ENCODE data around the gene GAL3ST2.
"Not testable (repeated sequence)": the region's sequence is repeated elsewhere in the genome, so short reads cannot be mapped to it uniquely, and the experiment has no call there.

GAL3ST2 gene

GRCh38 chr2:241795021-241795999 is 18.7 kb downstream of the GAL3ST2 start:
- no peak for DNase-seq (ENCODE audit: low spot score)

- DNase-seq (ENCODE audit: low spot score) = no peak
These were observed 19.6 kb downstream of the GAL3ST2 start for GRCh38 chr2:241796209-241796608.

GRCh38 chr2:241796610-241797138 is 20.1 kb downstream of the GAL3ST2 start:
- DNase-seq (ENCODE audit: low spot score) = no peak

GRCh38 chr2:241797441-241798080 is 20.9 kb downstream of the GAL3ST2 start:
- peak; percentile 15 for DNase-seq (ENCODE audit: low spot score)

GRCh38 chr2:241798081-241798630 is 21.5 kb downstream of the GAL3ST2 start:
- peak; percentile 11 for DNase-seq (ENCODE audit: low spot score)

GRCh38 chr2:241798631-241799521 is 22.3 kb downstream of the GAL3ST2 start:
- peak; percentile 6 for DNase-seq (ENCODE audit: low spot score)

GRCh38 chr2:241799522-241800197 is 23.0 kb downstream of the GAL3ST2 start:
- peak; percentile 5 for DNase-seq (ENCODE audit: low spot score)

GRCh38 chr2:241800198-241800903 is 23.7 kb downstream of the GAL3ST2 start:
- DNase-seq (ENCODE audit: low spot score) = not testable (repeated sequence)

GRCh38 chr2:241801611-241802420 is 25.2 kb downstream of the GAL3ST2 start:
- DNase-seq (ENCODE audit: low spot score) = peak; percentile 8

- DNase-seq (ENCODE audit: low spot score) = peak; percentile 4
These were observed 26.0 kb downstream of the GAL3ST2 start for GRCh38 chr2:241802421-241803318.

- DNase-seq (ENCODE audit: low spot score) = peak; percentile 42
These were observed 27.0 kb downstream of the GAL3ST2 start for GRCh38 chr2:241803387-241804325.

GRCh38 chr2:241804326-241805229 is 28.0 kb downstream of the GAL3ST2 start:
- peak; percentile 59 for DNase-seq (ENCODE audit: low spot score)

- DNase-seq (ENCODE audit: low spot score) = not testable (repeated sequence)
These were observed 29.6 kb downstream of the GAL3ST2 start for GRCh38 chr2:241806217-241806616.

- DNase-seq (ENCODE audit: low spot score) = peak; percentile 14
These were observed 31.6 kb downstream of the GAL3ST2 start for GRCh38 chr2:241808051-241808720.

GRCh38 chr2:241808721-241809382 is 32.2 kb downstream of the GAL3ST2 start, which contains the start of gene NEU4:
NEU4 (plus strand) TSS chr2:241809193; CDS start chr2:241814485, 5,292 bp downstream.
- peak; percentile 5 for DNase-seq (ENCODE audit: low spot score)
